SK-N-MC (cell line): ENCODE data around the gene SINHCAF.

ENCODE experiments used
- EZH2 ChIP-seq: fragments of 200-600 bp; sonication (generic); IDR thresholded peaks from one replicate; pipeline ENCODE4 v1.6.1; 2017; ENCODE audit warnings: antibody characterized with exemption
- POLR2AphosphoS5 ChIP-seq: IDR thresholded peaks from 2 replicates; pipeline ENCODE4 v1.6.1; 2012; ENCODE audit warnings: mild to moderate bottlenecking, low read depth, low read length, borderline replicate concordance

DNA sequence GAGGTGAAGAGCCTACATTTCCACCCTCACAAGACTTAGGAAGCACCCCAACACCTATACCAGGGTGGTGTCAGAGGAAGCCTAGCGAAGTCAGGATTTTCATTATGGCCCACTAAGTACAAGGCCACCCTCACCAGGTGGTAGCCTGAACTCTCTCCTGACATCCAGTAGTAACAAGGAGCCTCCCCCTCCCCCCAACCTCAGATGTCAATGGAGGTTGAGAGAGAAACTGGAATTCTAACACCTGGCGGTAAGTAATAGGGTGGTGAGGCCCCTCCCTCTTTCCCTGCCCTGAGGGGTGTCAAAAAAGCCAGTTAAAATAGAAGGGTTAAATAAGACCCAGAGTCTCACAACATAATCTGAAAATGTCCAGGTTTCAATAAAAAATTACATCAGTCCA is 37.6 kb downstream of the SINHCAF start:
- no peak for TF ChIP-seq POLR2AphosphoS5
- no peak for TF ChIP-seq EZH2
